Muscle of arm (tissue), 12 donors: ENCODE data around the gene RFX2. TPM values are rescaled to one million over a fixed set of nuclear protein-coding genes. Genes with fewer than 3 reads are reported as not detected.

Experiments used
- DNase-seq: peaks from one replicate; pipeline ENCODE4 v3.0.0-alpha.2; 2013
- polyA plus RNA-seq, 12 donors: library from polyadenylated mRNA; unstranded; fragments of 120-200 nt; gene quantifications; one replicate each; pipeline ENCODE4 v1.2.1, GENCODE V29; 2013; ENCODE audit not compliant: insufficient read length in 12 of 12

The RFX2 gene
- polyA plus RNA-seq, 12 donors, result 3.9 to 19.9 (median 6.9) TPM; not detected in 1

- no peak for DNase-seq
Measured at GRCh38 chr19:5958074-5958850, 152.0 kb downstream of the RFX2 start.

GRCh38 chr19:5957170-5957569, 153.1 kb downstream of the RFX2 start:
- DNase-seq, result no peak

GRCh38 chr19:5956728-5957127, 153.6 kb downstream of the RFX2 start:
- no peak for DNase-seq

- DNase-seq, result no peak
Measured at GRCh38 chr19:5956323-5956722, 154.0 kb downstream of the RFX2 start.

GRCh38 chr19:5955636-5955935, 154.7 kb downstream of the RFX2 start:
- DNase-seq, result no peak

GRCh38 chr19:5954293-5954692, 156.0 kb downstream of the RFX2 start:
- DNase-seq, result no peak

GRCh38 chr19:5953680-5954213, 156.6 kb downstream of the RFX2 start:
- DNase-seq, result no peak

- no peak for DNase-seq
Measured at GRCh38 chr19:5953030-5953589, 157.2 kb downstream of the RFX2 start.

GRCh38 chr19:5952193-5953029, 157.9 kb downstream of the RFX2 start:
- no peak for DNase-seq

- DNase-seq, result no peak
Measured at GRCh38 chr19:5951338-5951861, 158.9 kb downstream of the RFX2 start.

GRCh38 chr19:5950741-5951140, 159.6 kb downstream of the RFX2 start:
- no peak for DNase-seq

- no peak for DNase-seq
Measured at GRCh38 chr19:5949792-5950305, 160.5 kb downstream of the RFX2 start.

- no peak for DNase-seq
Measured at GRCh38 chr19:5948752-5949564, 161.3 kb downstream of the RFX2 start.

GRCh38 chr19:5947435-5947834, 162.9 kb downstream of the RFX2 start:
- DNase-seq, result no peak

- no peak for DNase-seq
Measured at GRCh38 chr19:5943623-5944022, 166.7 kb downstream of the RFX2 start.

Other genes with a start within 250 kb of the RFX2 start
- gene FUT5, start 240.0 kb downstream of the RFX2 start, polyA plus RNA-seq, result under 1 TPM in 2 of 12 donors, not detected in 10; 0.11 to 0.21 TPM
- 100 to 1,000 TPM in 11 of 12 donors, not detected in 1; 138 to 197 (median 162) TPM for gene NDUFA11, start 206.7 kb downstream of the RFX2 start, polyA plus RNA-seq
- 1 to 10 TPM in 11 of 12 donors, not detected in 1; 2.1 to 6.3 (median 4.0) TPM for gene VMAC, start 205.6 kb downstream of the RFX2 start, polyA plus RNA-seq
- 1 to 10 TPM in 11 of 12 donors, not detected in 1; 2.6 to 9.3 (median 4.8) TPM for gene CAPS, start 196.2 kb downstream of the RFX2 start, polyA plus RNA-seq
- gene RANBP3, start 132.4 kb downstream of the RFX2 start, polyA plus RNA-seq, result 10 to 100 TPM in 11 of 12 donors, not detected in 1; 36.6 to 89.2 (median 43.6) TPM
- 1 to 10 TPM in 4 of 12 donors, under 1 TPM in 5, not detected in 3; 0.12 to 1.9 (median 0.73) TPM for gene ACSBG2, start 25.2 kb upstream of the RFX2 start, polyA plus RNA-seq
- 10 to 100 TPM in 11 of 12 donors, not detected in 1; 29.1 to 63.6 (median 38.2) TPM for gene MLLT1, start 169.5 kb upstream of the RFX2 start, polyA plus RNA-seq
- under 1 TPM in 6 of 12 donors, not detected in 6; 0.11 to 0.30 (median 0.15) TPM for gene ACER1, start 223.1 kb upstream of the RFX2 start, polyA plus RNA-seq